GM12878 (cell line): ENCODE measurements around the gene ESR1. TPM values are rescaled to one million over a fixed set of nuclear protein-coding genes. Genes with fewer than 3 reads are reported as not detected.

Experiments used
- ATAC-seq: fragments of 200-7000 bp; cut with Tn5 transposase; 3 replicates; pipeline ENCODE4 v1.9.1; 2020; ENCODE audit warnings: mild to moderate bottlenecking, moderate library complexity
- BruUV-seq: library from RNA; stranded (reverse); fragments of 400-500 nt; replicated peaks from 2 replicates; lab custom pipeline; 2021; lab: Mats Ljungman, UMichigan
- CTCF ChIA-PET: fragments of 300-600 bp; sonication (Branson Sonifier 250); formaldehyde crosslinking; extraction: SDS; loops from one replicate; lab custom pipeline; 2021; ENCODE audit warnings: inconsistent platforms; lab: Yijun Ruan, JAX
- POLR2A ChIA-PET: fragments of 350-600 bp; formaldehyde crosslinking; extraction: SDS; loops from one replicate; lab custom pipeline; 2021; ENCODE audit warnings: inconsistent platforms; lab: Charles Lee
- RAD21 ChIA-PET: fragments of 300-600 bp; sonication (Branson Sonifier 250); formaldehyde crosslinking; loops from one replicate; lab custom pipeline; 2023; ENCODE audit warnings: antibody characterized with exemption; ENCODE audit not compliant: unreplicated experiment; lab: Charles Lee
- SMC1A ChIA-PET: fragments of 300-600 bp; sonication (Branson Sonifier 250); formaldehyde crosslinking; loops from one replicate; lab custom pipeline; 2023; ENCODE audit not compliant: unreplicated experiment, uncharacterized antibody; lab: Charles Lee
- DNase-seq: peaks from one replicate; pipeline ENCODE4 v3.0.0-alpha.2; 2011; ENCODE audit warnings: low read depth, low spot score
- FAIRE-seq: peaks from 3 replicates; lab custom pipeline; 2011; peaks lifted over from hg19 to GRCh38; lab: Jason Lieb, UNC
- H2AFZ ChIP-seq: 2 replicates; pipeline ENCODE4 v1.6.0; 2011; ENCODE audit warnings: low read depth, low read length, control low read depth; ENCODE audit not compliant: control insufficient read depth
- H3K27ac ChIP-seq: 2 replicates; pipeline ENCODE4 v1.5.1; 2011; ENCODE audit warnings: control low read depth; ENCODE audit not compliant: control insufficient read depth, insufficient read depth
- H3K27me3 ChIP-seq, 2 experiments: replicated peaks in 1 of 2; 2 replicates each; pipeline versions ENCODE4 v1.6.0 to v1.6.1; 2011; ENCODE audit warnings: low read length in 1 of 2; ENCODE audit not compliant: control insufficient read depth in 2 of 2, insufficient read depth in 2 of 2
- H3K36me3 ChIP-seq, 2 experiments: 2 replicates each; pipeline ENCODE4 v1.5.1; 2011; ENCODE audit warnings: low read length in 1 of 2; ENCODE audit not compliant: control insufficient read depth in 2 of 2, insufficient read depth in 2 of 2
- H3K4me1 ChIP-seq: 2 replicates; pipeline ENCODE4 v1.6.1; 2011; ENCODE audit warnings: mild to moderate bottlenecking, low read length, moderate library complexity, mixed read lengths; ENCODE audit not compliant: control insufficient read depth, insufficient read depth
- H3K4me2 ChIP-seq: 2 replicates; pipeline ENCODE4 v1.6.0; 2011; ENCODE audit warnings: control low read depth; ENCODE audit not compliant: control insufficient read depth, insufficient read depth
- H3K4me3 ChIP-seq: fragments of 200-600 bp; sonication (generic); 2 replicates; pipeline ENCODE4 v1.5.1; 2016
- H3K79me2 ChIP-seq: 2 replicates; pipeline ENCODE4 v1.6.0; 2011; ENCODE audit warnings: low read length; ENCODE audit not compliant: control insufficient read depth, insufficient read depth
- H3K9ac ChIP-seq: 2 replicates; pipeline ENCODE4 v1.8.0; 2011; ENCODE audit warnings: low read length, control low read depth, mixed read lengths; ENCODE audit not compliant: control insufficient read depth, insufficient read depth
- H3K9me3 ChIP-seq: replicated peaks from 3 replicates; pipeline ENCODE4 v1.5.1; 2011; ENCODE audit warnings: mild to moderate bottlenecking, low read length; ENCODE audit not compliant: control insufficient read depth, insufficient read depth
- H4K20me1 ChIP-seq: 2 replicates; pipeline ENCODE4 v1.6.0; 2011; ENCODE audit not compliant: control insufficient read depth, insufficient read depth
- ATF7 ChIP-seq: fragments of 450-650 bp; IDR thresholded peaks from 2 replicates; pipeline ENCODE4 v1.6.1; 2016; ENCODE audit warnings: low read depth, mild to moderate bottlenecking
- CUX1 ChIP-seq: IDR thresholded peaks from 2 replicates; pipeline ENCODE4 v1.6.1; 2012; ENCODE audit warnings: improper control_type of control experiment, low read depth, low read length; ENCODE audit not compliant: insufficient replicate concordance
- ETV6 ChIP-seq, 2 experiments: fragments of 450-650 bp in 1 of 2; IDR thresholded peaks in 1 of 2; conservative IDR thresholded peaks in 1 of 2; 2 replicates each; pipeline ENCODE4 v1.6.1; 2014; ENCODE audit warnings: antibody characterized with exemption in 1 of 2, borderline replicate concordance in 1 of 2, low read depth in 1 of 2, mild to moderate bottlenecking in 1 of 2, moderate library complexity in 1 of 2
- MEF2B ChIP-seq: fragments of 450-650 bp; IDR thresholded peaks from 2 replicates; pipeline ENCODE4 v1.6.1; 2018; ENCODE audit warnings: mild to moderate bottlenecking, moderate library complexity; ENCODE audit not compliant: partially characterized antibody, poor library complexity, severe bottlenecking
- MTA3 ChIP-seq: IDR thresholded peaks from 2 replicates; pipeline ENCODE4 v1.6.1; 2012; ENCODE audit warnings: low read length, inconsistent platforms, borderline replicate concordance
- MYB ChIP-seq: fragments of 150-350 bp; IDR thresholded peaks from 2 replicates; pipeline ENCODE4 v1.6.1; 2014; ENCODE audit warnings: mild to moderate bottlenecking, low read depth, low read length, borderline replicate concordance
- MYC ChIP-seq: IDR thresholded peaks from 2 replicates; pipeline ENCODE4 v1.6.1; 2011; ENCODE audit warnings: mild to moderate bottlenecking, low read length, moderate library complexity, inconsistent platforms; ENCODE audit not compliant: insufficient read depth, insufficient replicate concordance, insufficient read length, severe bottlenecking
- PAX5 ChIP-seq: IDR thresholded peaks from 2 replicates; pipeline ENCODE4 v1.6.1; 2011; ENCODE audit warnings: low read depth, low read length, borderline replicate concordance
- PAX8 ChIP-seq: fragments of 450-650 bp; IDR thresholded peaks from 2 replicates; pipeline ENCODE4 v1.6.1; 2017; ENCODE audit warnings: mild to moderate bottlenecking, moderate library complexity
- SMAD1 ChIP-seq: fragments of 450-650 bp; IDR thresholded peaks from 2 replicates; pipeline ENCODE4 v1.6.1; 2018; ENCODE audit warnings: mild to moderate bottlenecking, low read depth; ENCODE audit not compliant: partially characterized antibody
- SREBF1 ChIP-seq: IDR thresholded peaks from 2 replicates; pipeline ENCODE4 v1.6.1; 2012; ENCODE audit warnings: mild to moderate bottlenecking, low read length
- SUPT20H ChIP-seq: IDR thresholded peaks from 2 replicates; pipeline ENCODE4 v1.6.1; 2011; ENCODE audit warnings: low read depth, mild to moderate bottlenecking, low read length, moderate library complexity, borderline replicate concordance; ENCODE audit not compliant: control insufficient read depth
- TARDBP ChIP-seq: IDR thresholded peaks from 2 replicates; pipeline ENCODE4 v1.6.1; 2016; ENCODE audit warnings: borderline replicate concordance
- ZBTB33 ChIP-seq: fragments of 450-650 bp; IDR thresholded peaks from 2 replicates; pipeline ENCODE4 v1.6.1; 2017; ENCODE audit warnings: mild to moderate bottlenecking
- ZNF274 ChIP-seq: IDR thresholded peaks from one replicate; pipeline ENCODE4 v1.8.0; 2011; ENCODE audit not compliant: insufficient read length, insufficient read depth
- ZZZ3 ChIP-seq: IDR thresholded peaks from 2 replicates; pipeline ENCODE4 v1.6.1; 2011; ENCODE audit warnings: low read depth; ENCODE audit not compliant: control insufficient read depth, insufficient read length
- WGBS: methylation state at CpG from one replicate; pipeline ENCODE4 v1.1.6; 2016; ENCODE audit warnings: low lambda C conversion rate; ENCODE audit not compliant: insufficient replicate concordance, insufficient coverage; ENCODE audit errors: missing lambda C conversion rate; 5-methylcytosine and 5-hydroxymethylcytosine counted together
- in situ Hi-C: fragments of 300-500 bp; cut with MboI; formaldehyde crosslinking; loops from 9 replicates; pipeline ENCODE4 v1.14.3; 2018; ENCODE audit warnings: mixed read lengths
- intact Hi-C: fragments of 100-400 bp; cut with micrococcal nuclease; formaldehyde crosslinking; loops from one replicate; pipeline ENCODE4 v1.14.2; 2022; ENCODE audit not compliant: unreplicated experiment
- polyA plus RNA-seq, 11 experiments: library from polyadenylated mRNA; depleted of rRNA in 4 of 11; unstranded in 6 of 11; stranded (reverse) in 5 of 11; fragments of >200 nt; fragmentation: Nextera tagmentation in 4 of 11; fragmentation: Illumina TruSeq in 1 of 11; extraction: Ambion mirVana in 4 of 11; extraction: Trizol in 1 of 11; gene quantifications; 1 replicate in 1 of 11; 2 replicates in 10 of 11; pipeline versions ENCODE4 v1.2.1 to v1.2.3, GENCODE V29; 2011 to 2016; ENCODE audit warnings: inconsistent platforms in 2 of 11, missing spikeins in 2 of 11, low read depth in 1 of 11
- total RNA-seq, 4 experiments: library from RNA; depleted of rRNA in 3 of 4; stranded (reverse); fragments of >200 nt in 3 of 4; fragmentation: Illumina TruSeq in 1 of 4; extraction: Trizol in 1 of 4; gene quantifications; 2 replicates each; pipeline versions ENCODE4 v1.2.1 to v1.2.3, GENCODE V29; 2013 to 2021

ESR1 gene
- total and polyA plus RNA-seq, 10 of the 15 experiments (the other 5 are each of a cell fraction or from before 2014, with no cell fraction given), result 0.03 to 0.51 (median 0.21) TPM; not detected in 4

- H3K27me3 ChIP-seq, result no peaks in the 10 kb centered on the region; a peak in 1 of 4 replicates
- H3K9me3 ChIP-seq, result no peaks in the 10 kb centered on the region
- TF ChIP-seq ETV6 (conservative IDR thresholded peaks at IDR 0.05 in 1 of 2, IDR thresholded peaks at IDR 0.05 in 1 of 2; ENCODE audit: borderline replicate concordance in 1 of 2, low read depth in 1 of 2) (no peak), ZZZ3 (no peak), PAX5 (no peak), TARDBP (no peak), MYB (no peak), SREBF1 (no peak), PAX8 (no peak), SMAD1 (no peak), MYC (no peak), SUPT20H (no peak), CUX1 (no peak), MTA3 (no peak), ZNF274 (no peak), ZBTB33 (no peak), MEF2B (no peak), ATF7 (no peak)
- WGBS, result 6% methylated on average over 7 of the region's 7 CpGs
- in situ Hi-C loops (no loop called here), intact Hi-C loops (no loop called here)
- FAIRE-seq (no peak), ATAC-seq (no peak), DNase-seq (no peak)
- ChIA-PET POLR2A (no interaction called here), SMC1A (no interaction called here), CTCF (no interaction called here), RAD21 (no interaction called here)
- H3K4me2 ChIP-seq, result no peak overlapping the region
- no peak overlapping the region for H3K4me3 ChIP-seq
- no TSS peak for BruUV-seq
- H3K27ac ChIP-seq, result no peak overlapping the region
- H3K9ac ChIP-seq, result no peak overlapping the region
- no peak overlapping the region for H2AFZ ChIP-seq
- no peaks in the 10 kb centered on the region for H3K79me2 ChIP-seq
- no peaks in the 10 kb centered on the region for H3K36me3 ChIP-seq
- H4K20me1 ChIP-seq, result no peaks in the 10 kb centered on the region
- no peaks in the 10 kb centered on the region for H3K4me1 ChIP-seq
Observed at GRCh38 chr6:152054441-152054840, 247.0 kb downstream of the ESR1 start.
